ENCODE results near the gene SPACA5.
"Not testable (repeated sequence)": the region's sequence is repeated elsewhere in the genome, so short reads cannot be mapped to it uniquely, and the experiment has no call there.

The SPACA5 gene

DNA sequence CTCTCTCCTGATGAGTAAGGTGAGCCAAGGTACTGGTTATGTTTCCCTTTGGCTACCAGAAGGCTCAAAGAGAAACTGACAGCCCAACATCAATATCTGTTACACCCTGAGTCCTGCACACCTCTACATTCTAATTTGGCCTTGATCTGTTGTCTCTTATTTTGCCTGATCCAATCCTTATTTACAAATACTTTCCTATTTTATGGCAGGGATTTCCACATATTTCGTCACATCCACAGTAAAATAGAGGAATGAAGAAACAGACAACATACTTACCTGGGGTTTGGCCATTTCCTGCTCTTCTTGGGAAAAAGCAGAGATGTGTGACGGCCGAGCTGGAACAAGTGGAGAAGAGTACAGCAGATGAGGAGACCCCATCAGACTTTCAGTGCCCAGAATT, 4.5 kb upstream of the SPACA5 start:
- no peak for DNase-seq (ENCODE audit: extremely low read depth, insufficient read length)
- no peaks in the 10 kb centered on the region for H3K36me3 ChIP-seq (ENCODE audit: control insufficient read depth, insufficient read depth, low read length)
- no peaks in the 10 kb centered on the region for H3K27me3 ChIP-seq (replicated peaks; ENCODE audit: control insufficient read depth, insufficient read depth, low read length)
- H3K4me3 ChIP-seq (replicated peaks; ENCODE audit: low read depth, low read length) = no peak overlapping the region
- TF ChIP-seq, protein P1, sequence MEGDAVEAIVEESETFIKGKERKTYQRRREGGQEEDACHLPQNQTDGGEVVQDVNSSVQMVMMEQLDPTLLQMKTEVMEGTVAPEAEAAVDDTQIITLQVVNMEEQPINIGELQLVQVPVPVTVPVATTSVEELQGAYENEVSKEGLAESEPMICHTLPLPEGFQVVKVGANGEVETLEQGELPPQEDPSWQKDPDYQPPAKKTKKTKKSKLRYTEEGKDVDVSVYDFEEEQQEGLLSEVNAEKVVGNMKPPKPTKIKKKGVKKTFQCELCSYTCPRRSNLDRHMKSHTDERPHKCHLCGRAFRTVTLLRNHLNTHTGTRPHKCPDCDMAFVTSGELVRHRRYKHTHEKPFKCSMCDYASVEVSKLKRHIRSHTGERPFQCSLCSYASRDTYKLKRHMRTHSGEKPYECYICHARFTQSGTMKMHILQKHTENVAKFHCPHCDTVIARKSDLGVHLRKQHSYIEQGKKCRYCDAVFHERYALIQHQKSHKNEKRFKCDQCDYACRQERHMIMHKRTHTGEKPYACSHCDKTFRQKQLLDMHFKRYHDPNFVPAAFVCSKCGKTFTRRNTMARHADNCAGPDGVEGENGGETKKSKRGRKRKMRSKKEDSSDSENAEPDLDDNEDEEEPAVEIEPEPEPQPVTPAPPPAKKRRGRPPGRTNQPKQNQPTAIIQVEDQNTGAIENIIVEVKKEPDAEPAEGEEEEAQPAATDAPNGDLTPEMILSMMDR (IDR thresholded peaks at IDR 0.05; ENCODE audit: insufficient read depth, low read length, poor library complexity, severe bottlenecking) = no peak

DNA sequence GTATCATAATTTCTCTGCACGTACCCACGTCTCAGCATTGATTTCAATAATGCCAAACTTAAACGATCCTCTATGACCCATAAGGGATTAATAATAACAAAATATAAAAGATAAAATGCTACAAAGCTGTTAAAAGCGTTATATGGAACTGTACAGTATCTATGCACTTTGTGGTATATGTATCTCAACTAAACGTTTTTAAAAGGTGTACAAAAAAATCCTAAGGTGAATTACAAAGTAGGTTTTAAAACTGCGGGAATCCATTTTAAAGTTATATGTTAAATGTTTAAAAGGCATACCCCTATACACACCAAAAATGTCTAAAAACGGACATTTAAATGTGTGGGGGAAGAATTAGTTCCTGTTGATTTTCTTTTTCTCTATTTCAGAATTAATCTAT, 3.9 kb upstream of the SPACA5 start:
- no peaks in the 10 kb centered on the region for H3K36me3 ChIP-seq (ENCODE audit: control insufficient read depth, insufficient read depth, low read length)
- no peaks in the 10 kb centered on the region for H3K27me3 ChIP-seq (replicated peaks; ENCODE audit: control insufficient read depth, insufficient read depth, low read length)
- DNase-seq (ENCODE audit: extremely low read depth, insufficient read length) = no peak
- TF ChIP-seq, protein P1 (IDR thresholded peaks at IDR 0.05; ENCODE audit: insufficient read depth, low read length, poor library complexity, severe bottlenecking) = no peak
- peak overlapping the region; percentile 64 for H3K4me3 ChIP-seq (replicated peaks; ENCODE audit: low read depth, low read length)

DNA sequence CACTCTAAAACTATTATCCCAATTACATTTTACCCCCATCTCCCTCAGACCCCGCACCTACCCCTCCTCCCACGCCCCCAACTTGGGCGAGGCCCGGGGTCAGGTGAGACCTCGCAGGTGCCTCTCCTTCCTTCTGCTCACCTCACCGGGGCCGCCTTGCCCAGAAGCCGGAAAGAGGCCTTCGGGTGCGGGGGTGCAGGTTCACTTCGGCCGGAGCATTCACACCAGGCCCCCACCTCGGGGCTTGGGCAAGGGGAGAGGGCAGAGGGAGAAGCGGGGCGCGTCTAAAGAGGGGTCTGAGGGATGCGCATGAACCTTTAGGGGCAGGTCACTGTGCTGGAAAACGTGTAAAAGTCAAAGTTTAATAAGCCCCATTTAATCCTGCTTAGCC, 3.4 kb upstream of the SPACA5 start:
- H3K36me3 ChIP-seq (ENCODE audit: control insufficient read depth, insufficient read depth, low read length) = no peaks in the 10 kb centered on the region
- H3K4me3 ChIP-seq (replicated peaks; ENCODE audit: low read depth, low read length) = peak overlapping the region; percentile 64
- no peak for DNase-seq (ENCODE audit: extremely low read depth, insufficient read length)
- H3K27me3 ChIP-seq (replicated peaks; ENCODE audit: control insufficient read depth, insufficient read depth, low read length) = no peaks in the 10 kb centered on the region
- TF ChIP-seq, protein P1 (IDR thresholded peaks at IDR 0.05; ENCODE audit: insufficient read depth, low read length, poor library complexity, severe bottlenecking) = no peak

DNA sequence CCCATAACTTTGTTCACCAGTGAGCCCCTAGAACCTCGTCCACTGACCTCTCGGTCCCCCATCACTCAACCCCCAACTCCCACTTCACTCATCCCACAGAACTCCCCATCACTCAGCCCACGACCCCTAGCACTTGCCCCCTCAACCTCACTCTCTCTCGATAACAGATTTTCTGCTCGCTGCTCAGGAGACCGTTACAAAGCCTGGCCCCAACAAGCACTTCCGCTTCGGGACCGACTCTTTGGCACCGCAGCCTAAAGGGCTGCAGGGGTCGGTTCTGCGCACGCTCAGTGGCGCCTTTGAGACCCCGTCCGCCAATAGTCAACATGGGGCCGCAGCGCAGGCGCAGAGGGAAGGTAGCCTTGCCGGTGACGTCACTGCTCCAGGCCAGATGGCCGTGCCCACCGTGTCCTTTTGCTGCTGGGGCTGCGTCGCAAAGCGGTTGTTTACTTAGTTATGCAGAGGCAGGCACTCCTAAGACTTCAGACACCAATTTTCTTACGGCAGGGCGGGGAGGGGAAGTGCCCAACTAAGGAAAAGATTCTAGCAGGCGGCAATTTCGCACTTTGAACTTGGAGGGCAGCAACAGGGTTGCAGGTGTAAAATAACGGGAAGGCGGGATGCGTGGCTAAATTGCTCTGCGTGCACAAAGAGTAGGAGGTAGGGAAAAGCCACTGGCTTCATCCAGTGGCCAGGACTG, 2.9 kb upstream of the SPACA5 start, which contains the start of gene ZNF182:
TSS of gene ZNF182 (minus strand) at position 232 of the 700 bp plus-strand sequence. CDS start 1,380 bp downstream, outside the sequence.
- peak within 1 kb of the TSS; percentile 64 for H3K4me3 ChIP-seq (replicated peaks; ENCODE audit: low read depth, low read length)
- TF ChIP-seq, protein P1 (IDR thresholded peaks at IDR 0.05; ENCODE audit: insufficient read depth, low read length, poor library complexity, severe bottlenecking) = no peak
- H3K36me3 ChIP-seq (ENCODE audit: control insufficient read depth, insufficient read depth, low read length) = no peaks in the 10 kb centered on the region
- no peaks in the 10 kb centered on the region for H3K27me3 ChIP-seq (replicated peaks; ENCODE audit: control insufficient read depth, insufficient read depth, low read length)
- DNase-seq (ENCODE audit: extremely low read depth, insufficient read length) = peak; percentile 91

DNA sequence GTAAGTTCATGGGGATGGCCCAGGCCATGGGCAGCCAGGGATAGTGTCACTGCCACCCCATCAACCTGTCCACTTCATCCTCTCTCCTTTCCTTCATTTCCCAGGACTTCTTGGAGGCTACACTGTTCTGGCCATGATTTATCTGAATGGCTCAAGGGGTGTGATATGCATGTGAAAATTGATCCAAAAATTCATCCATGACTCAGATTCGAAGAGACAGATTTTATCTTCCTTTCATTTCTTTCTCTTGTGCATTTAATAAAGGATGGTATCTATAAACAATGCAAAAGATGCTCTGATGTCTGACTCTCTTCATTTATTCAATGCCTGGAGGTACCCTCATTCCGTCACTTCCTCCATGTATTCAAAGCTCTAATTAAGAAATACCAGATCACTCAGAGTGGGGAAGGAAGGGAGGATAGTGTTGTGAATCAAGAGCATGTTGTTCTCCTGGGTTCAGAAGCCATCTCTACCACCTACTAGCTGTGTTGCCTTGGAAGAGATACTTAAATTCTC, 2.7 kb downstream of the SPACA5 start:
- not testable (repeated sequence) for DNase-seq (ENCODE audit: extremely low read depth, insufficient read length); H3K27me3 ChIP-seq (replicated peaks; ENCODE audit: control insufficient read depth, insufficient read depth, low read length); H3K4me3 ChIP-seq (replicated peaks; ENCODE audit: low read depth, low read length)

DNA sequence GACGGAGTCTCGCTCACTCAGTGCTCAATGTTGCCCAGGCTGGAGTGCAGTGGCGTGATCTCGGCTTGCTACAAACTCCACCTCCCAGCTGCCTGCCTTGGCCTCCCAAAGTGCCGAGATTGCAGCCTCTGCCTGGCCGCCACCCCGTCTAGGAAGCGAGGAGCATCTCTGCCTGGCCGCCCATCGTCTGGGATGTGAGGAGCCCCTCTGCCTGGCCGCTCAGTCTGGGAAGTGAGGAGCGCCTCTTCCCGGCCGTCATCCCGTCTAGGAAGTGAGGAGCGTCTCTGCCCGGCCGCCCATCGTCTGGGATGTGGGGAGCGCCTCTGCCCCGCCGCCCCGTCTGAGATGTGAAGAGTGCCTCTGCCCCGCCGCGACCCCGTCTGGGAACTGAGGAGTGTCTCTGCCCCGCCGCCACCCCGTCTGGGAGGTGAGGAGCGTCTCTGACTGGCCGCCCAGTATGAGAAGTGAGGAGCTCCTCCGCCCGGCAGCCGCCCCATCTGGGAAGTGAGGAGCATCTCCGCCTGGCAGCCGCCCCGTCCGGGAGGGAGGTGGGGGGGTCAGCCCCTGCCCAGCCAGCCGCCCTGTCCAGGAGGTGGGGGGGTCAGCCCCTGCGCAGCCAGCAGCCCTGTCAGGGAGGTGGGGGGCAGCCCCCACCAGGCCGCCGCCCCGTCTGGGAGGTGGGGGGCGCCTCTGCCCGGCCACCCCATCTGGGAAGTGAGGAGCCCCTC, 10.0 kb downstream of the SPACA5 start:
- not testable (repeated sequence) for H3K27me3 ChIP-seq (replicated peaks; ENCODE audit: control insufficient read depth, insufficient read depth, low read length); H3K4me3 ChIP-seq (replicated peaks; ENCODE audit: low read depth, low read length); H3K36me3 ChIP-seq (ENCODE audit: control insufficient read depth, insufficient read depth, low read length); DNase-seq (ENCODE audit: extremely low read depth, insufficient read length)

More for the DNA sequence above, 2.7 kb downstream of the SPACA5 start:
- not testable (repeated sequence) for H3K36me3 ChIP-seq (ENCODE audit: control insufficient read depth, insufficient read depth, low read length)

DNA sequence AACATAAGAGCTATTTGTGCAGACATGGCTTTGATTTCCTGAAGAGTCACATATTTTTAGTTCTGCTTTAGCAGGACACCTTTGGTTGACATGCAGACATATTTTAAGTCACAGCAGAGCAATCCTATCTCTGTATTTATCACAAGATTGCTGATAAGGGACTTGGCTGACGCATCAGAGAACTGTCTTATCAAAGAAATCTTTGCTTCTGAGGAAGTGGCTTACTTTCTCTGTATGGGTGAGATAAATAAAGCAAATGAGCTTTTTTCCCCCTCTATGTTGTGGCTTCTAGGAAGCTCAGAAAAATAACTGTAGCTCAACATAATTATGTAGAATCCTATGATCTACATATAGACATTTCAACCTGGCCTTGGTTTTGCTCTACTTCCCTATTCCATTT, 13.1 kb downstream of the SPACA5 start:
- not testable (repeated sequence) for H3K36me3 ChIP-seq (ENCODE audit: control insufficient read depth, insufficient read depth, low read length); H3K4me3 ChIP-seq (replicated peaks; ENCODE audit: low read depth, low read length); DNase-seq (ENCODE audit: extremely low read depth, insufficient read length)

DNA sequence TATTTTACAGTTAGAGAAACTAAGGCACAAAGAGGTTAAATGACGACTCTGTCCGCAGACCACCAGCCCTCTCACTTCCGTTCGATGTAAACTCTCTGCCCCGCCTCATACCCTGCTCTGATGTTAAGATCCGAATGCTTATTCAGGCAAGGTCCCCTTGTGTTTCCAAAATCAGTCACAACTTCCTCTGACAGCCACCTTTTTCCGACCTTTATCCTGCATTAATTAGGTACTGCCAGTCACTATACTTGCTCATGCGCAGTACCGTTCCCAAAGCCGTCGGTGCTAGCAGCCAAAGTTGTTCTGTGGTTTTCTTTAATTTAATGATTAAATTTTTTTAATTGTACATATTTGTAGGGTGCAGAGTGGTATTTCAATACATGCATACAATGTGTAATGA, 13.7 kb downstream of the SPACA5 start:
- not testable (repeated sequence) for H3K27me3 ChIP-seq (replicated peaks; ENCODE audit: control insufficient read depth, insufficient read depth, low read length); H3K36me3 ChIP-seq (ENCODE audit: control insufficient read depth, insufficient read depth, low read length); DNase-seq (ENCODE audit: extremely low read depth, insufficient read length); H3K4me3 ChIP-seq (replicated peaks; ENCODE audit: low read depth, low read length)

More for the DNA sequence above, 13.1 kb downstream of the SPACA5 start:
- H3K27me3 ChIP-seq (replicated peaks; ENCODE audit: control insufficient read depth, insufficient read depth, low read length) = not testable (repeated sequence)

Measured in GM06990 (cell line).